Spinal cord (tissue), 10 donors: ENCODE data around the gene NRCAM. TPM values are rescaled to one million over a fixed set of nuclear protein-coding genes. Genes with fewer than 3 reads are reported as not detected.

Source experiments
- DNase-seq, 6 donors: peaks; one replicate each; pipeline versions ENCODE4 v3.0.0 to v3.0.0-alpha.2; 2013 to 2015; ENCODE audit warnings: low spot score in 6 of 6, low read depth in 4 of 6
- H3K27ac ChIP-seq: one replicate; pipeline ENCODE4 v1.5.1; 2013; ENCODE audit warnings: low read depth, low read length, control low read depth
- H3K27me3 ChIP-seq: one replicate; pipeline ENCODE4 v1.6.1; 2013; ENCODE audit warnings: low read length; ENCODE audit not compliant: control insufficient read depth, insufficient read depth
- H3K36me3 ChIP-seq: one replicate; pipeline ENCODE4 v1.6.1; 2013; ENCODE audit warnings: low read length; ENCODE audit not compliant: control insufficient read depth, insufficient read depth
- H3K4me1 ChIP-seq: one replicate; pipeline ENCODE4 v1.6.1; 2013; ENCODE audit warnings: low read length; ENCODE audit not compliant: control insufficient read depth, insufficient read depth
- H3K4me3 ChIP-seq: one replicate; pipeline ENCODE4 v1.5.1; 2013; ENCODE audit warnings: low read depth, low read length, control low read depth
- H3K9me3 ChIP-seq: one replicate; pipeline ENCODE4 v1.6.1; 2013; ENCODE audit warnings: low read length; ENCODE audit not compliant: control insufficient read depth, insufficient read depth
- WGBS: methylation state at CpG from one replicate; pipeline ENCODE4 v1.1.5; 2013; ENCODE audit warnings: missing lambda C conversion rate; ENCODE audit not compliant: insufficient coverage; 5-methylcytosine and 5-hydroxymethylcytosine counted together
- polyA plus RNA-seq, 2 donors: library from polyadenylated mRNA; unstranded; fragments of 120-200 nt; gene quantifications; one replicate each; pipeline ENCODE4 v1.2.1, GENCODE V29; 2013; ENCODE audit not compliant: insufficient read length in 2 of 2
- total RNA-seq, 2 donors: library from RNA; depleted of rRNA in 1 of 2; stranded (reverse); fragments of 120-200 nt in 1 of 2; fragments of >200 nt in 1 of 2; gene quantifications; one replicate each; pipeline versions ENCODE4 v1.2.3 to v1.2.4, GENCODE V29; 2013 to 2014
- donor health status: healthy.

The NRCAM gene
- total and polyA plus RNA-seq, 4 donors = 50.4 to 198 (median 140) TPM

- no peaks in the 10 kb centered on the region for H3K9me3 ChIP-seq
- H3K27ac ChIP-seq = no peak overlapping the region
- peaks cover 11% of the 10 kb centered on the region for H3K36me3 ChIP-seq
- WGBS = 90% methylated on average over 1 of the region's 8 CpGs
- H3K4me3 ChIP-seq = no peak overlapping the region
- no peaks in the 10 kb centered on the region for H3K4me1 ChIP-seq
- peak; percentile 47 to 93 (median 65) for DNase-seq
- H3K27me3 ChIP-seq = no peaks in the 10 kb centered on the region
These were observed 274.9 kb downstream of the NRCAM start for GRCh38 chr7:108181073-108181985.

GRCh38 chr7:108178398-108178797, 277.8 kb downstream of the NRCAM start:
- Histone ChIP-seq H3K36me3 (peaks cover 11% of the 10 kb centered on the region), H3K4me1 (no peaks in the 10 kb centered on the region), H3K4me3 (no peak overlapping the region), H3K27me3 (no peaks in the 10 kb centered on the region), H3K27ac (no peak overlapping the region), H3K9me3 (no peaks in the 10 kb centered on the region)
- WGBS = 17% methylated on average over 1 of the region's 3 CpGs
- peak in 5 of 6 donors; percentile 7 to 79 (median 28) for DNase-seq

- Histone ChIP-seq H3K4me1 (no peaks in the 10 kb centered on the region), H3K4me3 (no peak overlapping the region), H3K27ac (no peak overlapping the region), H3K36me3 (peaks cover 3% of the 10 kb centered on the region), H3K27me3 (no peaks in the 10 kb centered on the region), H3K9me3 (no peaks in the 10 kb centered on the region)
- WGBS = 93% methylated on average over 8 of the region's 8 CpGs
- DNase-seq = no peak
These were observed 285.1 kb downstream of the NRCAM start for GRCh38 chr7:108171164-108171563.

GRCh38 chr7:108170251-108170650, 286.0 kb downstream of the NRCAM start:
- no peak overlapping the region for H3K27ac ChIP-seq
- no peaks in the 10 kb centered on the region for H3K9me3 ChIP-seq
- peaks cover 3% of the 10 kb centered on the region for H3K36me3 ChIP-seq
- WGBS = 57% methylated on average over 2 of the region's 5 CpGs
- H3K4me3 ChIP-seq = no peak overlapping the region
- H3K27me3 ChIP-seq = no peaks in the 10 kb centered on the region
- DNase-seq = no peak
- no peaks in the 10 kb centered on the region for H3K4me1 ChIP-seq

- no peaks in the 10 kb centered on the region for H3K27me3 ChIP-seq
These were observed 288.8 kb downstream of the NRCAM start for GRCh38 chr7:108167460-108167859.

GRCh38 chr7:108166687-108167086, 289.5 kb downstream of the NRCAM start:
- Histone ChIP-seq H3K36me3 (peaks cover 5% of the 10 kb centered on the region), H3K27ac (no peak overlapping the region), H3K4me1 (no peaks in the 10 kb centered on the region), H3K9me3 (no peaks in the 10 kb centered on the region), H3K4me3 (no peak overlapping the region), H3K27me3 (no peaks in the 10 kb centered on the region)
- DNase-seq = no peak
- 95% methylated on average over 4 of the region's 5 CpGs for whole genome bisulfite sequencing

More at GRCh38 chr7:108167460-108167859, 288.8 kb downstream of the NRCAM start:
- H3K4me3 ChIP-seq = no peak overlapping the region
- H3K4me1 ChIP-seq = no peaks in the 10 kb centered on the region
- no peaks in the 10 kb centered on the region for H3K9me3 ChIP-seq
- WGBS = no CpG with 5 or more reads among the region's 7 CpGs
- peaks cover 5% of the 10 kb centered on the region for H3K36me3 ChIP-seq
- no peak overlapping the region for H3K27ac ChIP-seq
- no peak for DNase-seq

- no CpG with 5 or more reads among the region's 2 CpGs for WGBS
- no peaks in the 10 kb centered on the region for H3K27me3 ChIP-seq
- no peaks in the 10 kb centered on the region for H3K9me3 ChIP-seq
- H3K4me3 ChIP-seq = no peak overlapping the region
- H3K36me3 ChIP-seq = peaks cover 5% of the 10 kb centered on the region
- no peaks in the 10 kb centered on the region for H3K4me1 ChIP-seq
- H3K27ac ChIP-seq = no peak overlapping the region
- DNase-seq = no peak
These were observed 290.5 kb downstream of the NRCAM start for GRCh38 chr7:108165723-108166122.

- no peak for DNase-seq
- H3K9me3 ChIP-seq = no peaks in the 10 kb centered on the region
- H3K36me3 ChIP-seq = peaks cover 5% of the 10 kb centered on the region
- no peaks in the 10 kb centered on the region for H3K4me1 ChIP-seq
- no peak overlapping the region for H3K4me3 ChIP-seq
- H3K27ac ChIP-seq = no peak overlapping the region
- WGBS = 76% methylated on average over 5 of the region's 6 CpGs
- H3K27me3 ChIP-seq = no peaks in the 10 kb centered on the region
These were observed 291.3 kb downstream of the NRCAM start for GRCh38 chr7:108164946-108165345.

GRCh38 chr7:108164342-108164741, 291.9 kb downstream of the NRCAM start:
- Histone ChIP-seq H3K27me3 (no peaks in the 10 kb centered on the region), H3K4me3 (no peak overlapping the region), H3K36me3 (peaks cover 5% of the 10 kb centered on the region), H3K27ac (no peak overlapping the region), H3K9me3 (no peaks in the 10 kb centered on the region), H3K4me1 (no peaks in the 10 kb centered on the region)
- DNase-seq = no peak
- WGBS = 78% methylated on average over 5 of the region's 6 CpGs

- H3K4me1 ChIP-seq = no peaks in the 10 kb centered on the region
- no peak for DNase-seq
- H3K9me3 ChIP-seq = no peaks in the 10 kb centered on the region
- H3K27me3 ChIP-seq = no peaks in the 10 kb centered on the region
- H3K4me3 ChIP-seq = no peak overlapping the region
- no peak overlapping the region for H3K27ac ChIP-seq
- no CpG with 5 or more reads among the region's 1 CpG for WGBS
- H3K36me3 ChIP-seq = no peaks in the 10 kb centered on the region
These were observed 297.5 kb downstream of the NRCAM start for GRCh38 chr7:108158776-108159175.
